ENCODE data around the gene SGPP1. TPM values are rescaled to one million over a fixed set of nuclear protein-coding genes. Genes with fewer than 3 reads are reported as not detected.
A peak's percentile ranks its signal among the peaks of the same experiment; 100 is the strongest.

The SGPP1 gene
- total RNA-seq, 6 experiments from 2014 or later = 13.2 to 25.6 (median 20.9) TPM

- intact Hi-C loops (cut with DNase I) = no loop called here
- TF ChIP-seq POLR2A (IDR thresholded peaks at IDR 0.05) (no peak), CTCF (IDR thresholded peaks at IDR 0.05) (no peak)
- H3K27me3 ChIP-seq = no peaks in the 10 kb centered on the region
- no peak overlapping the region for H3K4me3 ChIP-seq
- H3K36me3 ChIP-seq = no peaks in the 10 kb centered on the region
- H3K27ac ChIP-seq = no peak overlapping the region
- DNase-seq = no peak
- no peaks in the 10 kb centered on the region for H3K4me1 ChIP-seq
- H3K9me3 ChIP-seq = no peaks in the 10 kb centered on the region
- WGBS (ENCODE audit: insufficient coverage, low coverage, low lambda C conversion rate, missing lambda C conversion rate) = 21% methylated on average over 3 of the region's 3 CpGs
- ATAC-seq = no peak
Observed at GRCh38 chr14:63747846-63748245, 20.0 kb upstream of the SGPP1 start.

GRCh38 chr14:63745858-63746425, 18.1 kb upstream of the SGPP1 start:
- no peak for DNase-seq
- Histone ChIP-seq H3K9me3 (no peaks in the 10 kb centered on the region), H3K4me1 (no peaks in the 10 kb centered on the region), H3K27me3 (no peaks in the 10 kb centered on the region), H3K4me3 (no peak overlapping the region), H3K36me3 (no peaks in the 10 kb centered on the region), H3K27ac (no peak overlapping the region)
- WGBS (ENCODE audit: insufficient coverage, low coverage, low lambda C conversion rate, missing lambda C conversion rate) = 27% methylated on average over 4 of the region's 4 CpGs
- TF ChIP-seq CTCF (IDR thresholded peaks at IDR 0.05) (no peak), POLR2A (IDR thresholded peaks at IDR 0.05) (no peak)
- peak in 2 of 4 donors; percentile 59 to 60 for ATAC-seq
- intact Hi-C loops (cut with DNase I) = no loop called here

GRCh38 chr14:63745272-63745671, 17.4 kb upstream of the SGPP1 start:
- DNase-seq = no peak
- no peaks in the 10 kb centered on the region for H3K36me3 ChIP-seq
- no peak for TF ChIP-seq POLR2A (IDR thresholded peaks at IDR 0.05)
- no peak for TF ChIP-seq CTCF (IDR thresholded peaks at IDR 0.05)
- no peak for ATAC-seq
- no peaks in the 10 kb centered on the region for H3K27me3 ChIP-seq
- H3K4me3 ChIP-seq = no peak overlapping the region
- intact Hi-C loops (cut with DNase I) = no loop called here
- H3K9me3 ChIP-seq = no peaks in the 10 kb centered on the region
- WGBS (ENCODE audit: insufficient coverage, low coverage, low lambda C conversion rate, missing lambda C conversion rate) = 81% methylated on average over 3 of the region's 3 CpGs
- H3K27ac ChIP-seq = no peak overlapping the region
- H3K4me1 ChIP-seq = no peaks in the 10 kb centered on the region

GRCh38 chr14:63737582-63738006, 9.7 kb upstream of the SGPP1 start:
- WGBS (ENCODE audit: insufficient coverage, low coverage, low lambda C conversion rate, missing lambda C conversion rate) = 73% methylated on average over 1 of the region's 1 CpG
- H3K27me3 ChIP-seq = no peaks in the 10 kb centered on the region
- no peaks in the 10 kb centered on the region for H3K4me1 ChIP-seq
- H3K27ac ChIP-seq = no peak overlapping the region
- H3K9me3 ChIP-seq = no peaks in the 10 kb centered on the region
- no peaks in the 10 kb centered on the region for H3K36me3 ChIP-seq
- intact Hi-C loops (cut with DNase I) = no loop called here
- no peak for DNase-seq
- ATAC-seq = no peak
- no peak for TF ChIP-seq POLR2A (IDR thresholded peaks at IDR 0.05)
- TF ChIP-seq CTCF (IDR thresholded peaks at IDR 0.05) = no peak
- no peak overlapping the region for H3K4me3 ChIP-seq

- no peaks in the 10 kb centered on the region for H3K9me3 ChIP-seq
- H3K27me3 ChIP-seq = no peaks in the 10 kb centered on the region
- 42% methylated on average over 5 of the region's 5 CpGs for WGBS (ENCODE audit: insufficient coverage, low coverage, low lambda C conversion rate, missing lambda C conversion rate)
- TF ChIP-seq POLR2A (IDR thresholded peaks at IDR 0.05) = no peak
- TF ChIP-seq CTCF (IDR thresholded peaks at IDR 0.05) = no peak
- no peaks in the 10 kb centered on the region for H3K4me1 ChIP-seq
- DNase-seq (no peak), ATAC-seq (peak in 1 of 4 donors; percentile 40)
- no peak overlapping the region for H3K27ac ChIP-seq
- intact Hi-C loops (cut with DNase I) = no loop called here
- H3K36me3 ChIP-seq = no peaks in the 10 kb centered on the region
- no peak overlapping the region for H3K4me3 ChIP-seq
Observed at GRCh38 chr14:63735720-63736119, 7.9 kb upstream of the SGPP1 start.

Data from right lobe of liver (tissue), 6 donors.